Upper lobe of left lung (tissue), 4 donors: ENCODE data around the gene PRSS56.

ENCODE experiments used
- POLR2A ChIP-seq, 4 donors: fragments of 450-650 bp; IDR thresholded peaks; one replicate each; pipeline ENCODE4 v1.5.1; 2016 to 2017; ENCODE audit warnings: antibody characterized with exemption in 4 of 4, mild to moderate bottlenecking in 2 of 4
- POLR2AphosphoS5 ChIP-seq, 2 donors: sonication (generic); formaldehyde crosslinking; IDR thresholded peaks; one replicate each; pipeline ENCODE4 v1.5.1; 2017; ENCODE audit warnings: antibody characterized with exemption in 2 of 2
- TF ChIP-seq, protein P1 (sequence below), 6 experiments: fragments of 450-650 bp in 4 of 6; fragments of 200-600 bp in 2 of 6; sonication (generic) in 2 of 6; IDR thresholded peaks; one replicate each; pipeline ENCODE4 v1.5.1; 2016 to 2019; ENCODE audit warnings: antibody characterized with exemption in 6 of 6

DNA sequence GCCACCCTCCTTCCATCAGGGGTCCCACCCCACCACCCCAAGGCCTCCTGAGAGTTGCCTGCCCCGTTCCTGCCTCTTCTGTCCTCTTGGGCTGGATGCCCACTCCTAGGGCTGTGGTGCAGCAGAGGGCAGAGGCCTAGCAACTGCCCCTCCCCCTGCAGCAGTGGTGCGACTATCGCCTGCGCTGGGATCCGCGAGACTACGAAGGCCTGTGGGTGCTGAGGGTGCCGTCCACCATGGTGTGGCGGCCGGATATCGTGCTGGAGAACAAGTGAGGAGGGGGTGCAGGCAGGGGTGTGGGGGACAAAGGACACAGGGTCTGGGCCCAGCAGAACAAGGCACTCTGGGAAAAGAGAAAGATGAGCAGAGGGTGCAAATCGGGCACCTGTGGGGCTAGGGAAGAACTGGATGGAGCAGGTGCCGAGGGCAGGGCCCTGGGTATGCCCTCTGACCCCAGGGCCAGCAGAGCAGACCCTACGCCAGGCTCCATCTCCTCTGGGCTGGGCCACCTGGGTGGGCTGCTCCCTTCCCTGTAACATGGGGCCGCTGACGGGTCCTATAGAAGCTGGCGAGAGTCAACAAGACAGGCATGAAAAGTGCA is 20.4 kb downstream of the PRSS56 start:
- TF ChIP-seq POLR2AphosphoS5 (IDR thresholded peaks at IDR 0.05): no peak
- no peak for TF ChIP-seq POLR2A (IDR thresholded peaks at IDR 0.05)
- TF ChIP-seq, protein P1, sequence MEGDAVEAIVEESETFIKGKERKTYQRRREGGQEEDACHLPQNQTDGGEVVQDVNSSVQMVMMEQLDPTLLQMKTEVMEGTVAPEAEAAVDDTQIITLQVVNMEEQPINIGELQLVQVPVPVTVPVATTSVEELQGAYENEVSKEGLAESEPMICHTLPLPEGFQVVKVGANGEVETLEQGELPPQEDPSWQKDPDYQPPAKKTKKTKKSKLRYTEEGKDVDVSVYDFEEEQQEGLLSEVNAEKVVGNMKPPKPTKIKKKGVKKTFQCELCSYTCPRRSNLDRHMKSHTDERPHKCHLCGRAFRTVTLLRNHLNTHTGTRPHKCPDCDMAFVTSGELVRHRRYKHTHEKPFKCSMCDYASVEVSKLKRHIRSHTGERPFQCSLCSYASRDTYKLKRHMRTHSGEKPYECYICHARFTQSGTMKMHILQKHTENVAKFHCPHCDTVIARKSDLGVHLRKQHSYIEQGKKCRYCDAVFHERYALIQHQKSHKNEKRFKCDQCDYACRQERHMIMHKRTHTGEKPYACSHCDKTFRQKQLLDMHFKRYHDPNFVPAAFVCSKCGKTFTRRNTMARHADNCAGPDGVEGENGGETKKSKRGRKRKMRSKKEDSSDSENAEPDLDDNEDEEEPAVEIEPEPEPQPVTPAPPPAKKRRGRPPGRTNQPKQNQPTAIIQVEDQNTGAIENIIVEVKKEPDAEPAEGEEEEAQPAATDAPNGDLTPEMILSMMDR (IDR thresholded peaks at IDR 0.05): no peak
